IgD-negative memory B cell (primary cell): ENCODE measurements around the gene RANBP9. TPM values are rescaled to one million over a fixed set of nuclear protein-coding genes. Genes with fewer than 3 reads are reported as not detected.

Experiments used
- H3K27ac Mint-ChIP-seq, 3 donors: one replicate each; pipeline ENCODE4 v1.8.0; 2020 to 2022; ENCODE audit warnings: mild to moderate bottlenecking in 3 of 3, mixed read lengths in 3 of 3, moderate library complexity in 1 of 3
- H3K27me3 Mint-ChIP-seq: one replicate; pipeline ENCODE4 v1.8.0; 2021; ENCODE audit warnings: mixed read lengths
- H3K36me3 Mint-ChIP-seq: one replicate; pipeline ENCODE4 v1.8.0; 2020; ENCODE audit warnings: mild to moderate bottlenecking, mixed read lengths
- H3K4me1 Mint-ChIP-seq, 3 donors: one replicate each; pipeline ENCODE4 v1.8.0; 2020 to 2022; ENCODE audit warnings: mixed read lengths in 3 of 3, mild to moderate bottlenecking in 1 of 3
- H3K4me3 Mint-ChIP-seq, 4 donors: one replicate each; pipeline ENCODE4 v1.8.0; 2020 to 2022; ENCODE audit warnings: mild to moderate bottlenecking in 4 of 4, mixed read lengths in 4 of 4, moderate library complexity in 3 of 4
- H3K9me3 Mint-ChIP-seq, 3 donors: one replicate each; pipeline ENCODE4 v1.8.0; 2020 to 2021; ENCODE audit warnings: mixed read lengths in 3 of 3, mild to moderate bottlenecking in 1 of 3
- polyA plus RNA-seq: library from polyadenylated mRNA; unstranded; fragments of 300-500 nt; fragmentation: Illumina TruSeq; gene quantifications from one replicate; pipeline ENCODE4 v1.2.3, GENCODE V29; 2021

RANBP9 gene
- polyA plus RNA-seq, 1 donor from 2014 or later: 2.4 TPM

GRCh38 chr6:13593720-13594119 is 117.9 kb downstream of the RANBP9 start:
- H3K4me3 Mint-ChIP-seq: no peak overlapping the region
- no peak overlapping the region for H3K27ac Mint-ChIP-seq
- no peaks in the 10 kb centered on the region for H3K9me3 Mint-ChIP-seq
- no peaks in the 10 kb centered on the region for H3K4me1 Mint-ChIP-seq
- peaks cover 4% of the 10 kb centered on the region for H3K36me3 Mint-ChIP-seq
- H3K27me3 Mint-ChIP-seq: no peaks in the 10 kb centered on the region

- Mint-ChIP-seq H3K4me1 (no peaks in the 10 kb centered on the region), H3K36me3 (peaks cover 4% of the 10 kb centered on the region), H3K27ac (no peak overlapping the region), H3K27me3 (no peaks in the 10 kb centered on the region), H3K9me3 (no peaks in the 10 kb centered on the region), H3K4me3 (no peak overlapping the region)
Observed at GRCh38 chr6:13593103-13593502, 118.5 kb downstream of the RANBP9 start.

GRCh38 chr6:13591205-13591921 is 120.3 kb downstream of the RANBP9 start:
- H3K36me3 Mint-ChIP-seq: no peaks in the 10 kb centered on the region
- H3K4me3 Mint-ChIP-seq: no peak overlapping the region
- no peaks in the 10 kb centered on the region for H3K27me3 Mint-ChIP-seq
- no peak overlapping the region for H3K27ac Mint-ChIP-seq
- H3K9me3 Mint-ChIP-seq: no peaks in the 10 kb centered on the region
- H3K4me1 Mint-ChIP-seq: no peaks in the 10 kb centered on the region

- Mint-ChIP-seq H3K36me3 (no peaks in the 10 kb centered on the region), H3K9me3 (no peaks in the 10 kb centered on the region), H3K27ac (no peak overlapping the region), H3K4me3 (no peak overlapping the region), H3K4me1 (no peaks in the 10 kb centered on the region), H3K27me3 (no peaks in the 10 kb centered on the region)
Observed at GRCh38 chr6:13590574-13591153, 121.0 kb downstream of the RANBP9 start.

- no peak overlapping the region for H3K4me3 Mint-ChIP-seq
- H3K9me3 Mint-ChIP-seq: no peaks in the 10 kb centered on the region
- no peaks in the 10 kb centered on the region for H3K27me3 Mint-ChIP-seq
- H3K27ac Mint-ChIP-seq: no peak overlapping the region
- no peaks in the 10 kb centered on the region for H3K36me3 Mint-ChIP-seq
- H3K4me1 Mint-ChIP-seq: no peaks in the 10 kb centered on the region
Observed at GRCh38 chr6:13589801-13590200, 121.8 kb downstream of the RANBP9 start.

- H3K27me3 Mint-ChIP-seq: no peaks in the 10 kb centered on the region
- peaks cover 0 to under 1% (median 0%) of the 10 kb centered on the region in 3 donors for H3K4me1 Mint-ChIP-seq
- H3K27ac Mint-ChIP-seq: no peak overlapping the region
- H3K9me3 Mint-ChIP-seq: no peaks in the 10 kb centered on the region
- peaks cover 4% of the 10 kb centered on the region for H3K36me3 Mint-ChIP-seq
- H3K4me3 Mint-ChIP-seq: no peak overlapping the region
Observed at GRCh38 chr6:13586603-13587542, 124.8 kb downstream of the RANBP9 start.

GRCh38 chr6:13581700-13582229 is 129.9 kb downstream of the RANBP9 start:
- Mint-ChIP-seq H3K4me3 (no peak overlapping the region), H3K27ac (peak overlapping the region in 1 of 3 donors; percentile 40), H3K4me1 (peaks cover 0 to 2% (median 0%) of the 10 kb centered on the region in 3 donors), H3K27me3 (no peaks in the 10 kb centered on the region), H3K36me3 (peaks cover 7% of the 10 kb centered on the region), H3K9me3 (peaks cover 0 to 3% (median 0%) of the 10 kb centered on the region in 3 donors)

- Mint-ChIP-seq H3K36me3 (peaks cover 7% of the 10 kb centered on the region), H3K9me3 (peaks cover 0 to 3% (median 0%) of the 10 kb centered on the region in 3 donors), H3K27ac (no peak overlapping the region), H3K27me3 (no peaks in the 10 kb centered on the region), H3K4me1 (peaks cover 12 to 15% (median 12%) of the 10 kb centered on the region in 3 donors), H3K4me3 (no peak overlapping the region)
Observed at GRCh38 chr6:13579911-13580310, 131.7 kb downstream of the RANBP9 start.

GRCh38 chr6:13577926-13578325 is 133.7 kb downstream of the RANBP9 start:
- no peak overlapping the region for H3K27ac Mint-ChIP-seq
- no peak overlapping the region for H3K4me3 Mint-ChIP-seq

GRCh38 chr6:13576017-13576416 is 135.6 kb downstream of the RANBP9 start:
- peaks cover 14 to 15% (median 14%) of the 10 kb centered on the region in 3 donors for H3K4me1 Mint-ChIP-seq
- H3K36me3 Mint-ChIP-seq: peaks cover 5% of the 10 kb centered on the region
- H3K9me3 Mint-ChIP-seq: peaks cover 0 to 3% (median 0%) of the 10 kb centered on the region in 3 donors
- H3K4me3 Mint-ChIP-seq: peak overlapping the region; percentile 13 to 87 (median 47)
- H3K27me3 Mint-ChIP-seq: no peaks in the 10 kb centered on the region
- peak overlapping the region; percentile 37 to 88 (median 84) for H3K27ac Mint-ChIP-seq

More at GRCh38 chr6:13577926-13578325, 133.7 kb downstream of the RANBP9 start:
- Mint-ChIP-seq H3K4me1 (peaks cover 14 to 17% (median 14%) of the 10 kb centered on the region in 3 donors), H3K36me3 (peaks cover 5% of the 10 kb centered on the region), H3K9me3 (peaks cover 0 to 3% (median 0%) of the 10 kb centered on the region in 3 donors), H3K27me3 (no peaks in the 10 kb centered on the region)

- Mint-ChIP-seq H3K4me1 (peaks cover 14 to 15% (median 14%) of the 10 kb centered on the region in 3 donors), H3K4me3 (peak overlapping the region; percentile 81 to 99 (median 95)), H3K27me3 (no peaks in the 10 kb centered on the region), H3K27ac (peak overlapping the region; percentile 84 to 97 (median 93)), H3K9me3 (peaks cover 0 to 3% (median 0%) of the 10 kb centered on the region in 3 donors), H3K36me3 (peaks cover 5% of the 10 kb centered on the region)
Observed at GRCh38 chr6:13575377-13575775, 136.3 kb downstream of the RANBP9 start.

- Mint-ChIP-seq H3K4me3 (peak within 1 kb of the TSS; percentile 81 to 99 (median 95)), H3K9me3 (peaks cover 0 to 3% (median 0%) of the 10 kb centered on the region in 3 donors), H3K27me3 (no peaks in the 10 kb centered on the region), H3K27ac (peak within 1 kb of the TSS; percentile 84 to 97 (median 93)), H3K36me3 (peaks cover 5% of the 10 kb centered on the region), H3K4me1 (peaks cover 14 to 15% (median 14%) of the 10 kb centered on the region in 3 donors)
Observed at GRCh38 chr6:13574571-13575376, 136.9 kb downstream of the RANBP9 start, which contains the start of gene SIRT5. TSS of gene SIRT5 (plus strand) at chr6:13574601. CDS start at chr6:13584111, 9,510 bp downstream.

GRCh38 chr6:13574149-13574570 is 137.5 kb downstream of the RANBP9 start:
- Mint-ChIP-seq H3K27me3 (no peaks in the 10 kb centered on the region), H3K36me3 (peaks cover 5% of the 10 kb centered on the region), H3K9me3 (peaks cover 0 to 3% (median 0%) of the 10 kb centered on the region in 3 donors), H3K4me3 (peak overlapping the region; percentile 81 to 99 (median 95)), H3K27ac (peak overlapping the region; percentile 84 to 97 (median 93)), H3K4me1 (peaks cover 14 to 15% (median 14%) of the 10 kb centered on the region in 3 donors)
